ENCODE measurements around the gene BPIFB6.

BPIFB6 gene

DNA sequence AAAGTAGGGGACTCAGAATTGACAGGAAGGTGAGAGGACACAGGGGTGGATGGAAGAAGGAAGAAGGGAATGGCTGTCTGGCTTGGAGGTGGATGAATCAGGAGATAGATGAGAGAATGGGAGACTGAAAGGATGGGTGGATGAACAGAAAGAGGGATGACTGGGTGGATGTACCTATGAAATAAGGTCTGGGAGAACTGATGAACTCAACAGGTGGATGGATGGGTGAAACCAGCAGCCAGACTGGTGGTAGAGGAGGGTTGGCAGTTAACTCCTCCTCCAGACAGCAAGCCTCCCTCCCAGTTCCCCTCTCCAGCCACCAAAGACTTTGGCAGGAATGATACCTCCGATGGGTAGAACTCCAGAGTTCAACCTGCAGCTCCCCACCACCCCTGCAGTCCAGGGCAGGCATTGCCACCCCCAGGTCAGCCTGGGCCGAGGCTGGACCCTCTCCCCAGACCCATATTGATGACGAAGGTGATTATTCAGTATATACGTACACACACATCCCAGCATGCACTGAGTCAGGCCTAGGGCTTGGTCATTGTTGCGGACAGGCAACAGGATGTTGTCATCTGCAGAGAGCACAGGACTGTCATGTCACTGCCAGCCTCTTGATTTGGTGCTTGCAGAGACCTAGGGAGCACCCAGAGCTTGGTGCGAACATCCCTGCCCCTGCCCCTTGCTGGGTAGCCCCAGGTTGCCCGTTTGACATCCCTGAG is 29.2 kb upstream of the BPIFB6 start:
- no peak for DNase-seq (ENCODE audit: low read depth in 2 of 2, low spot score in 1 of 2)

- DNase-seq (ENCODE audit: low read depth in 2 of 2, low spot score in 1 of 2), result no peak
These were observed 27.2 kb upstream of the BPIFB6 start, which contains the start of gene SUN5 for GRCh38 chr20:33004141-33004751. Gene SUN5 (minus strand): TSS chr20:33004433. CDS start chr20:33004340, 93 bp downstream.

GRCh38 chr20:33005132-33005566 is 26.3 kb upstream of the BPIFB6 start:
- no peak for DNase-seq (ENCODE audit: low read depth in 2 of 2, low spot score in 1 of 2)

GRCh38 chr20:33005908-33006775 is 25.3 kb upstream of the BPIFB6 start:
- DNase-seq (ENCODE audit: low read depth in 2 of 2, low spot score in 1 of 2), result no peak

DNA sequence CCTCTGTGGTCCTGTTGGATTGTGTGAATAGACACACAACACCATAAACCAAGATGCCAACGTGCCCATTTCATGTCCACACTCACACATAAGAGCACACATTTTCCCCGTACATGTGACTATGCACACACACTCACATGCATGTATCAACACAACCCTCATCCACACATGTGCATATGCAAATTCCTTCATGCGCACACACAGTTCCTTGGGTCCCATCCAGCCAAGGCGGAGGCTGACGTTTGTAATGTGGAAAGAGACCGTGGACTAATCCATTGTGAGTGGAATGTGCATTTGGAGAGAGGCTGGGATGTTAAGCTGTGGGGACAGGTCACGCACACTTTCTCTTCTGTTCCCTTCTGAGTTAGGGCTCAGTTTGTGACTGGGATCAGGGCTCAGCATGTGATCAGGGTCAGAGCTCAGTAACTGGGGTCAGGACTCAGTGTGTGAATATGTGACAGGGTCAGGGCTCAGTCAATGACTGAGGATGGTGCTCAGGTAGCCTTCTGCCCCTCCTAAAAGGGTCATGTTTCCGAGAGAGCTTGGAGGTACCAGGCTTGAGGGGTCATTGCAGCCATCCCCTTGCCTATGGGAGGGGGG is 24.6 kb upstream of the BPIFB6 start:
- DNase-seq (ENCODE audit: low read depth in 2 of 2, low spot score in 1 of 2), result no peak

- DNase-seq (ENCODE audit: low read depth in 2 of 2, low spot score in 1 of 2), result no peak
These were observed 23.8 kb upstream of the BPIFB6 start, which contains the start of gene BPIFB2 for GRCh38 chr20:33007376-33008335. Gene BPIFB2 (plus strand): TSS chr20:33007704. CDS start chr20:33008575, 871 bp downstream.

DNA sequence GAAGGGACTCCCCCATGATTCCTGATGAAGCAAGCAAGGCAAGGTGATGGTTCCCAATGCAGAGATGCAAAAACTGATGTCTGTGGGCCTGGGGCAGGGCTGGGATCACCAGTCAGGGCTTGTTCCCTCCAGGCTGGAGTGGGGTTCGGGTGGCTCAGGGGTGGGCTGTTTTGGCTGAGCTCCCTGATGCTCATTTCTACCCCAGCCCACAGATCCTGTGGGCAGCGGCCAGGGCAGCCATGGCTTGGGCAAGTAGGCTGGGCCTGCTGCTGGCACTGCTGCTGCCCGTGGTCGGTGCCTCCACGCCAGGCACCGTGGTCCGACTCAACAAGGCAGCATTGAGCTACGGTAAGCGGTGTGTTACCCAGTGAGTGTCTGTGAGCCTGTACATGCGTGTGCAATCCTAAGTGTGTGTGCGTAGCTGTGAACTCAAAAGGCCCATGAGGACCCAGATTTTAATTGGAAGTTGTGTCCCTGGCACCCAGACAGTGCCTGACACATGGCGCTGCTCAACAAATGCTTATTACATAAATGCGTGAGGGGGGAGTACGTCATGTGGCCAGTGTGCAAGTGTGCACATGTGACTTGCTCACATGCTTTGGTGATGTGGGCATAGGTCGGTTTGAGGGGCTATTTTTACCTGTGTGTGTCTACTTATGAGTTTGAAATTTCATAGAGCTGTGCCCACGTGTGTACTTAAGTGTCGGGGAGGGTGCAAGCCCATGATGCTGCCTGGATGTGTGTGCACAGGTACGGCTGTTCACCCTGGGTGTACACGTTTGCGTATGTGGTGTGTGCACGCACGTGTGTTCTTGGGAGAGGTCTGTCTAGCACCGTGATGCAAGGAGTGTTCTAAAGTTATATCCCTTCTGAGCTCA is 22.9 kb upstream of the BPIFB6 start:
- no peak for DNase-seq (ENCODE audit: low read depth in 2 of 2, low spot score in 1 of 2)

- no peak for DNase-seq (ENCODE audit: low read depth in 2 of 2, low spot score in 1 of 2)
These were observed 22.0 kb upstream of the BPIFB6 start for GRCh38 chr20:33009214-33010132.

DNA sequence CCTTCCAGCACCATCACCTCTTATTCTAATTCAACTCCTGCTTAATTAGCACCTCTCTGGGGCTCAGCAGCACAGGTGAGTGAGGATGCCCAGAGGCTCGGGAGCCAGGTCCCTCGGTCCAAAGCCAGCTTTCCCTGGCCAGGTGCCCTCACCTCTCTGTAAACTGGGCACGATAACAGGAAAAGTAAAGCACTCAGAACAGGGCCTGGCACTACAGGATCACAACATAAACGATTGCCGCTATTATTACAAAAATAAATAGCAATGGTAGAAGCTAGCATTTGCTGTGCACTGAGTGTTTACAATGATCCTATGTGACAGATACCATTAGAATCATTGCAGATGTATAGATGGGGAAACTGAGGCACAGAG is 21.3 kb upstream of the BPIFB6 start:
- DNase-seq (ENCODE audit: low read depth in 2 of 2, low spot score in 1 of 2), result no peak

DNA sequence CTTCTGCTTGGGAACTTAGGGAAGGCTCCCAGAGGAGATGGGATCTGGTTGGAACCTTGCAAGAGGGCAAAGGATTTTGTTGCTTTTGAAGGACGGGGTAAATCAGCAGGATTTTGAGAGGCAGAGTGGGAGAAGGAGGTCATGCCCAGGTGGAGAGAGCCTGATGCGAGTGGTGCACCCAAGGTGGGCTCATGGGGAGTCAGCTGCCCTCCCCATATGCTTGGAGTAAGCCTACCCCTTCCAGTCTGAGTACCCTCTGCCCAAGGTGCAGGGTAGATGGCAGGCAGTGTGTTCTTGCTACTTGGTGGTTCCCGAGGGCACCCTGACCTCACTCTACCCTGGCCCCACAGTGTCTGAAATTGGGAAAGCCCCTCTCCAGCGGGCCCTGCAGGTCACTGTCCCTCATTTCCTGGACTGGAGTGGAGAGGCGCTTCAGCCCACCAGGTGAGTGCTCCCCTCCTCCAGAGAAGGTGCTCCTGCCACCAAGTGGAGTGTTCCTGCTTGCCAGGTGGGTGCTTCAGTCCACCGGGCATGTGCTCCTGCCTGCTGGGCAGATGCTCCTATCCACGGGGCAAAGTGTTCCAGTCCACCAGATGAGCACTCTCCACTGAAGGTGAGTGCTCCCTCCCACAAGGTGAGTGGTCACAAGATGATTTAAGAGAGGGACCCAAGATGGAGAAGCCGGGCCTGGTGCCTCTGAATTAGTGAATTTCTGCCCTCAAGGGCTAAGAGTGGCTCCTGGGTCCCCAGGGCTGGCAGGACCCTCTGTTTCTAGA is 20.6 kb upstream of the BPIFB6 start:
- no peak for DNase-seq (ENCODE audit: low read depth in 2 of 2, low spot score in 1 of 2)

DNA sequence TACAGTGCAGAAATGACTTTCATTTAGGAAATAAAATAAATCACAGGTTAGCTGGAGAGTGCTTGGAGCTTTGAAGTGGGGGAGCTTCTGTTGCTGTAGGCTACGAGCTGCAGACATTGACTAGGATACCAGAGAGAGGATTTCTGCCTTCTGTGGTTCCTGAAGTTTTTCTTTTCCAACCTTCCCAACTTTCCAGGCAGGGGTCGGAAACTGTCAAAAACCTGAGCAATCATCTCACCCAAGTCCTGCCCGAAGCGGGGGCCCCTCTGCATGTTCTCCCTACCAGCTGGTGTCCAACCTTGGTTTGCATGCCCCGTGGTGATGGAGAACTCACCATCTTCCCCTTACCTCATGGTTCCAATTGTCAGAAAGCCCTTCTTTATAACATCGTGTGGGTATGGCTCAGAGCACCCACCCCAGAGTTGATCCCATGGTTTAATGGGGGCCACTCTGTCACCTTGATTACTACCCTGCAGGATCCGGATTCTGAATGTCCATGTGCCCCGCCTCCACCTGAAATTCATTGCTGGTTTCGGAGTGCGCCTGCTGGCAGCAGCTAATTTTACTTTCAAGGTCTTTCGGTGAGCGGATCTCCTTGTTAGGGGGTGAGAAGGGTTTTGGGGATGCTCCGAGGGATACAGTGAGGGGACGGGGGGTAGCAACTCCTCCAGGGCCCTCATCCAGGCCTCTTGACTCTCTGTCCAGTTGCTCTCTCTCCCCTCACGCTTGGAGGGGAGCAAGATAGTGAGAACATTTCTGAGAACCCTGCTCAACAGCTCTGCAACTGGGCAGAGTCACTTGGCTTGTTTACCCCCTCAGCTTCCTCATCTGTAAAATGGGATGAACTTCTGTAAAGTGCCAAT is 18.9 kb upstream of the BPIFB6 start:
- no peak for DNase-seq (ENCODE audit: low read depth in 2 of 2, low spot score in 1 of 2)

GRCh38 chr20:33013701-33014326 is 17.6 kb upstream of the BPIFB6 start:
- DNase-seq (ENCODE audit: low read depth in 2 of 2, low spot score in 1 of 2), result no peak

GRCh38 chr20:33014336-33015113 is 16.9 kb upstream of the BPIFB6 start:
- no peak for DNase-seq (ENCODE audit: low read depth in 2 of 2, low spot score in 1 of 2)

- DNase-seq (ENCODE audit: low read depth in 2 of 2, low spot score in 1 of 2), result no peak
These were observed 16.3 kb upstream of the BPIFB6 start for GRCh38 chr20:33015114-33015484.
